Measurements from ENCODE around the gene GPR137. TPM values are rescaled to one million over a fixed set of nuclear protein-coding genes. Genes with fewer than 3 reads are reported as not detected.

The GPR137 gene
- total RNA-seq, 2 experiments from 2014 or later: 18.3 to 52.3 TPM

DNA sequence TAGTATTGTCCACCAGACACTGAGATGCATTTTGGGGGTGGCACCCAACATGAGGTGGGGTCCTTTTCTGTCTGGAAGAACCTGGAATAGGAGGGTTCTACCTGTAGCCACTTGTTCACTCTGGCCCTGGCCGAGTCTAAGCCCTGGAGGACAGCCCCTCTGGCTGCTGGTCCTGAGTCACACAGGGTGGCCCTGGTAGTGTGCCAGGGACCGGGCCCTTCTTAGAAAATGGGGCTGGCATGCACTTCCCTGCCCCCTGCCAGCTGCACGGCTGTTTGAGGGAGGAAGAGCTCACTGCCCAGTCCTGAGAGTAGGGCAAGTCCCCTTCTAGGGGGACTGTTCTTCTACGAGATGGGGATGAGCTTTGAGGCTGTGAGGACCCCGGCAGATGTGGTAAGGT lies 32.2 kb upstream of the GPR137 start:
- no peaks in the 10 kb centered on the region for H3K9me2 ChIP-seq (ENCODE audit: insufficient read depth, low read length)
- H3K4me1 ChIP-seq (ENCODE audit: insufficient read depth, low read length, poor library complexity, severe bottlenecking): peaks cover 40% of the 10 kb centered on the region
- H3K79me2 ChIP-seq (ENCODE audit: insufficient read depth, low read depth, low read length): no peaks in the 10 kb centered on the region
- BruUV-seq (replicated peaks): no TSS peak
- no peaks in the 10 kb centered on the region for H4K20me1 ChIP-seq (ENCODE audit: insufficient read depth, low read length)
- no peaks in the 10 kb centered on the region for H3K36me3 ChIP-seq (ENCODE audit: insufficient read depth, low read length)
- TF ChIP-seq, protein P1, sequence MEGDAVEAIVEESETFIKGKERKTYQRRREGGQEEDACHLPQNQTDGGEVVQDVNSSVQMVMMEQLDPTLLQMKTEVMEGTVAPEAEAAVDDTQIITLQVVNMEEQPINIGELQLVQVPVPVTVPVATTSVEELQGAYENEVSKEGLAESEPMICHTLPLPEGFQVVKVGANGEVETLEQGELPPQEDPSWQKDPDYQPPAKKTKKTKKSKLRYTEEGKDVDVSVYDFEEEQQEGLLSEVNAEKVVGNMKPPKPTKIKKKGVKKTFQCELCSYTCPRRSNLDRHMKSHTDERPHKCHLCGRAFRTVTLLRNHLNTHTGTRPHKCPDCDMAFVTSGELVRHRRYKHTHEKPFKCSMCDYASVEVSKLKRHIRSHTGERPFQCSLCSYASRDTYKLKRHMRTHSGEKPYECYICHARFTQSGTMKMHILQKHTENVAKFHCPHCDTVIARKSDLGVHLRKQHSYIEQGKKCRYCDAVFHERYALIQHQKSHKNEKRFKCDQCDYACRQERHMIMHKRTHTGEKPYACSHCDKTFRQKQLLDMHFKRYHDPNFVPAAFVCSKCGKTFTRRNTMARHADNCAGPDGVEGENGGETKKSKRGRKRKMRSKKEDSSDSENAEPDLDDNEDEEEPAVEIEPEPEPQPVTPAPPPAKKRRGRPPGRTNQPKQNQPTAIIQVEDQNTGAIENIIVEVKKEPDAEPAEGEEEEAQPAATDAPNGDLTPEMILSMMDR (conservative IDR thresholded peaks at IDR 0.05; ENCODE audit: low read length): no peak
- TF ChIP-seq EZH2phosphoT487 (IDR thresholded peaks at IDR 0.05; ENCODE audit: borderline replicate concordance, low read depth, low read length): no peak
- CTCF ChIA-PET (ENCODE audit: unreplicated experiment): no interaction called here
- H3K27ac ChIP-seq (ENCODE audit: low read depth, low read length, poor library complexity, severe bottlenecking): no peak overlapping the region
- H3K9me3 ChIP-seq (ENCODE audit: low read length): no peaks in the 10 kb centered on the region
- H3K4me2 ChIP-seq (ENCODE audit: low read length): no peak overlapping the region
- intact Hi-C loops (cut with micrococcal nuclease; ENCODE audit: unreplicated experiment): no loop called here
- H2AFZ ChIP-seq (ENCODE audit: low read length): no peak overlapping the region
- H3K4me3 ChIP-seq (ENCODE audit: low read depth, low read length, poor library complexity, severe bottlenecking): no peak overlapping the region
- DNase-seq (ENCODE audit: low spot score): no peak
- POLR2A ChIA-PET: interaction anchor here (1.1 kb wide), 1 partner anchor 14 kb away, joined by 6 read pairs; no protein-coding TSS in a partner anchor

DNA sequence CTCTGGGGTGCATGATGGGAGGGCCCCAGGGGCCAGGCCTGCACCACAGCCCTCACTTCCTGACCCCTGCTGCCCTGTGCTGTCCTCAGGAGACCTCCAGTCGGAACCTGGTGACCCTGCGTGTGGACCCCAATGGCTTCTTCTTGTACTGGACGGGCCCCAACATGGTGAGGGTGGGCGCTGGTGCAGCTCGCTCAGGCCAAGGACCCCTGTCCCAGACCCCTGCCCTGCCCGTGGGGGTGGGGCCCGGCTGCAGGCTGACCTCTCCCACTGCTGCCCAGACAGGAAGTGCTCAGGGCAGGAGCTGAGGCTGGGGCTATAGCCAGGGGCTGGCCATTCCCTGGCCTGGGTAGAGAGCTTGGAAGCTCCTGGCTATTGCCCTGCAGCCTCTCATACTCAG lies 31.3 kb upstream of the GPR137 start:
- H2AFZ ChIP-seq (ENCODE audit: low read length): no peak overlapping the region
- no peak for DNase-seq (ENCODE audit: low spot score)
- no peaks in the 10 kb centered on the region for H3K79me2 ChIP-seq (ENCODE audit: insufficient read depth, low read depth, low read length)
- H3K9me3 ChIP-seq (ENCODE audit: low read length): no peaks in the 10 kb centered on the region
- no peaks in the 10 kb centered on the region for H3K36me3 ChIP-seq (ENCODE audit: insufficient read depth, low read length)
- no TSS peak for BruUV-seq (replicated peaks)
- POLR2A ChIA-PET: interaction anchor here (1.1 kb wide), 1 partner anchor 13 kb away, joined by 6 read pairs; no protein-coding TSS in a partner anchor
- no peak overlapping the region for H3K4me3 ChIP-seq (ENCODE audit: low read depth, low read length, poor library complexity, severe bottlenecking)
- CTCF ChIA-PET (ENCODE audit: unreplicated experiment): no interaction called here
- no peaks in the 10 kb centered on the region for H3K9me2 ChIP-seq (ENCODE audit: insufficient read depth, low read length)
- H3K4me1 ChIP-seq (ENCODE audit: insufficient read depth, low read length, poor library complexity, severe bottlenecking): peaks cover 36% of the 10 kb centered on the region
- H4K20me1 ChIP-seq (ENCODE audit: insufficient read depth, low read length): no peaks in the 10 kb centered on the region
- TF ChIP-seq, protein P1 (conservative IDR thresholded peaks at IDR 0.05; ENCODE audit: low read length): no peak
- no peak for TF ChIP-seq EZH2phosphoT487 (IDR thresholded peaks at IDR 0.05; ENCODE audit: borderline replicate concordance, low read depth, low read length)
- H3K27ac ChIP-seq (ENCODE audit: low read depth, low read length, poor library complexity, severe bottlenecking): no peak overlapping the region
- no peak overlapping the region for H3K4me2 ChIP-seq (ENCODE audit: low read length)
- intact Hi-C loops (cut with micrococcal nuclease; ENCODE audit: unreplicated experiment): no loop called here

DNA sequence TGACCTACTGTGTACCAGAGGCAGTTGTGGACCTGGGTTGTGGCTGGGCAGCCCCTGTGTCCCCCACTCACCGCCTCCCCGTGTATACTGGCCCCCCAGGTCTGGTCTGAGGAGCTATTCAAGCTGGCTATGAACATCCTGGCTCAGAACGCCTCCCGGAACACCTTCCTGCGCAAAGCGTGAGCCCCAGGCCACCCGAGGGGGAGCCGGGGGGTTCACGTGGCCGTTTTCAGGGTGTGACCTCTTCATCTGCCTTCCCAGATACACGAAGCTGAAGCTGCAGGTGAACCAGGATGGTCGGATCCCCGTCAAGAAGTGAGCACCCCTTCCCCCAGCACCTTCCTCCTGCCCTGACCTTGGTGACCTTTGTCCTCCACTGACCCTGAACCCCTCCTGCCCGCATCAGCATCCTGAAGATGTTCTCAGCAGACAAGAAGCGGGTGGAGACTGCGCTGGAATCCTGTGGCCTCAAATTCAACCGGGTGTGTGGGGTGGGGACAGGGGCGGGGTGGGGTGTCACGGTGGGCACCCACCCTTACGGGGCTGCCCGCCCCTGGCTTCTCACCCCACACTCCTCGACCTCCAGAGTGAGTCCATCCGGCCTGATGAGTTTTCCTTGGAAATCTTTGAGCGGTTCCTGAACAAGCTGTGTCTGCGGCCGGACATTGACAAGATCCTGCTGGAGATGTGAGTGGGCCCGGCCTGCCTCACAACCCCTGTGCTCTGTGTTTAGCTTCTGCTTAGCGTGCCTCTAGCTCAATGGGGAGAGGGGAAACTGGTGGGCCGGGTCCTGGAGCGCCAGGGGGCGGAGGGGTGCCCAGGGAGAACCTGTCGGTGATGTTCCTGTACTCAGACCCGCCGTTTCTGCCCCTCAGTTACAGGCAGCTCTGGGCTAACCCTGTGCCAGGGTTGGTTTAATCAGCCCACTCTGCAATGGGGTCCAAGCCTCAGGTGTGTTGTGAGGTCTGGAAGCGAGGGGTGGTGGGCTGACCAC lies 30.2 kb upstream of the GPR137 start:
- DNase-seq (ENCODE audit: low spot score): no peak
- BruUV-seq (replicated peaks): no TSS peak
- CTCF ChIA-PET (ENCODE audit: unreplicated experiment): no interaction called here
- Histone ChIP-seq H2AFZ (ENCODE audit: low read length) (no peak overlapping the region), H3K79me2 (ENCODE audit: insufficient read depth, low read depth, low read length) (no peaks in the 10 kb centered on the region), H3K9me2 (ENCODE audit: insufficient read depth, low read length) (no peaks in the 10 kb centered on the region), H3K27ac (ENCODE audit: low read depth, low read length, poor library complexity, severe bottlenecking) (no peak overlapping the region), H3K4me2 (ENCODE audit: low read length) (no peak overlapping the region), H3K9me3 (ENCODE audit: low read length) (no peaks in the 10 kb centered on the region), H3K36me3 (ENCODE audit: insufficient read depth, low read length) (no peaks in the 10 kb centered on the region), H3K4me1 (ENCODE audit: insufficient read depth, low read length, poor library complexity, severe bottlenecking) (peaks cover 25% of the 10 kb centered on the region), H4K20me1 (ENCODE audit: insufficient read depth, low read length) (no peaks in the 10 kb centered on the region), H3K4me3 (ENCODE audit: low read depth, low read length, poor library complexity, severe bottlenecking) (no peak overlapping the region)
- intact Hi-C loops (cut with micrococcal nuclease; ENCODE audit: unreplicated experiment): no loop called here
- TF ChIP-seq, protein P1 (conservative IDR thresholded peaks at IDR 0.05; ENCODE audit: low read length): no peak
- TF ChIP-seq EZH2phosphoT487 (IDR thresholded peaks at IDR 0.05; ENCODE audit: borderline replicate concordance, low read depth, low read length): no peak
- POLR2A ChIA-PET: no interaction called here

All from OCI-LY7 (cell line).